SK-N-DZ (cell line): ENCODE data around the gene PRDM16.

Experiments
- DNase-seq: peaks from one replicate; pipeline ENCODE4 v3.0.0-alpha.2; 2015; ENCODE audit warnings: low spot score

Gene PRDM16

GRCh38 chr1:3204725-3205124, 135.7 kb downstream of the PRDM16 start:
- DNase-seq: no peak

DNA sequence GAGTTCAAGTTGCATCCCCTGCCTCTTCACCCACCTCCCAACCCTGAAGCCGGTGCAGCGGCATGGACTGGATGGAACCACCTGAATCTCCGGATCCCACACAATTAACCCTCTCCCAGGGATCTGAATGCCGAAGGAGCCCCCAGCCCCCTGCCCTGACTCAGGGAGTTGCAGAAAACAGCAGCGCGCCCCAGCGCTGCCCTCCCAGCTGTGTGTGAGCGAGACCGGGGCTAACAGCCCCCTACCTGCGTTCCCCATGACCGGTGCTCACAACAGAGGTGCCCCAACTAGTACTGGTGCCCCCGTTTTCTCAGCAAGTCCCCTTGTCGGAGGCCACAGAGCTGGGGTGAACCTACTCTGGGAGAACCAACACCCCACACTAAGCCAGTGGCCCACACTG, 136.8 kb downstream of the PRDM16 start:
- DNase-seq: no peak

DNA sequence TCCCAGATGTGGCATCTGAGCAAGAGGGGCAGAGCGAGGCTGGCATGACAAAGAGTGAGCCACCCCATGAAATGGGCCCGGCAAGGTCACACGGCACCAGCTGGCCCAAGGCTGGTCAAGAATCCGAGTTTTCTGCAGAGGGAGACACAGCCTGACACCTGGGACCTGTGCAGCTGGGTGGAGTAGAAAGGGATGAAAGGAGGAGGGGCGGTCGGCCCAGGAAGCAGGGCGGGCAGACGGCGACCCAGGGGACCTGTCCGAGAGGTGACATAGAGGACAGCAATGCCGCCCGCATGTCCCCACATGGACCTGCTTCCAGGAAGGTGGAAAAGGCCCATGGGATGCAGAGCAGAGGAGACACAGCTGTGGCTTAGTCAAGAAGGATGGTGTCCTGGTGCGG, 137.7 kb downstream of the PRDM16 start:
- no peak for DNase-seq

- no peak for DNase-seq
These were observed 138.3 kb downstream of the PRDM16 start for GRCh38 chr1:3207217-3207848.

GRCh38 chr1:3208819-3209200, 139.8 kb downstream of the PRDM16 start:
- no peak for DNase-seq

- no peak for DNase-seq
These were observed 140.2 kb downstream of the PRDM16 start for GRCh38 chr1:3209201-3209600.

DNA sequence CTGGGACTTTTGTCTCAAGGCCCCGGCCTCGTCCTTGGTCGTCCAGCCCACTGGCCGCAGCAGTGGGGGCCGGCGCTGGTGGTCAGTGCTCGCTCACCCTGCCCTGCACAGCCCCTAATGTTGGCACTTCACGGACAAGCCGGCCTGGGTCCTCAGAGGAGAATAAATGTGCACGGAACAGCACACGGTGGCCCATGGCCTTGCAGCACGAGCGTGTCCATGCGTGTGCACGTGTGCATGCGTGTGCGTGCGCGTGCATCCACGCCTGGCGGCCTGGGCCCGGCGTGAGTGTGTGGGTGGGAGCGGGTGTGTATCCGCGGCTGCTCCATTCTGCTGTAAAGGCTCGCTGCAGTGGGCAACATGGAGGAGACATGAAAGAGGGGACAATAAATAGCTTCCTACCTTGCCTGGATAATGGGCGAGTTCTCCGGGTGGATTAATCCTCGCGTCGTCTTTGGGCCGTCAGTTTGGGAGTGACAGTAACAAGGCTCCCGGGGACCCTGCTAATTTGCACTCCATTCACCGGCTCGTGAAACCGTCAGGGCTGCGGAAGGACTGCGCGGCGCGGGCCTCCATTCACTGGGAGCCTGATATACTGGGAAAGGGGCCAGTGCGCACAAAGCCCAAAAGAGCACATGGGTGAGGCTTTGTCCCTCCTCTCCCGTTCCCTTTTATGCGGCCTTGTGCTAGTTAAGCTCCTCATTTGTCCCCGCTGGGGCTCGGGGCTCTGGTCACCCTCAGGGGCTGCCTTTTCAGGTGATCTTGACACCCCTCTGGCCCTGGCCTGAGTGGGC, 142.8 kb downstream of the PRDM16 start:
- DNase-seq: no peak

GRCh38 chr1:3212453-3213355, 143.7 kb downstream of the PRDM16 start:
- DNase-seq: no peak

DNA sequence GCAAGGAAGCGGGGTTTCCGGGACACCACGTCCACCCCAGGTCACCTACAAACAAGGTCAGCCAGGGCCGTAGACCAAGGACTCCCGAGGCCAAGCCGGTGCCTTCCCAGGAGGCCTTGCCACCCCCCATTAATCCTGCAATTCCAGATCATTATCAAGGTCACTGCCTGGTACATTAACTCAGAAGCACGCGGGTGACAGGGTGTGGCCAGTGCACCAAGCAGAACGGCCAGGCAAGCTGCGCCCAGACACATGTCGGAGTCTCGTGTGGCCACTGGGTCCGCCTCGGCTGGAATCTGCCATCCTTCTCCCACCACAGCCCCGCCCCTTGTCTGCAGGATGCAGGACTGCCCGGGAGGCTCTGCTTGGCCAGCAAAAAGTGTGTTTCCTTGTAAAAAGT, 144.7 kb downstream of the PRDM16 start:
- DNase-seq: no peak

GRCh38 chr1:3215198-3216014, 146.4 kb downstream of the PRDM16 start:
- no peak for DNase-seq

DNA sequence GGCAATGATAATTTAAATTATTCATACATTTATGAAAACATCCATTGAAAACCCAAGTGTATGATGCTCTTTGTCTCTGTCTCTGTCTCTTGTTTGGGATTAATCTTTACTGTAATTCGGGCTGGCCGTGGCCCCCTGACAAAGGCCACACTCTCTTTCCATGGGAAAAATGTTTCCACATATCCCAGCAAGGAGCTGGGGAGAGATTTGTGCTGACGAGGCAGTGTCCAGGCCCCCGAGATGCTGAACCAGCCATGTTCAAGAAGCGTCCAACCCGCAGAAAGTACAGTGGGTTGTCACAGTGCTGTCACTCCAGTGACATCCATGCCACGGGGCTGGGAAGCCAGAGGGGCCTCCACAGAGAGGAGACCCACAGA, 147.0 kb downstream of the PRDM16 start:
- no peak for DNase-seq

DNA sequence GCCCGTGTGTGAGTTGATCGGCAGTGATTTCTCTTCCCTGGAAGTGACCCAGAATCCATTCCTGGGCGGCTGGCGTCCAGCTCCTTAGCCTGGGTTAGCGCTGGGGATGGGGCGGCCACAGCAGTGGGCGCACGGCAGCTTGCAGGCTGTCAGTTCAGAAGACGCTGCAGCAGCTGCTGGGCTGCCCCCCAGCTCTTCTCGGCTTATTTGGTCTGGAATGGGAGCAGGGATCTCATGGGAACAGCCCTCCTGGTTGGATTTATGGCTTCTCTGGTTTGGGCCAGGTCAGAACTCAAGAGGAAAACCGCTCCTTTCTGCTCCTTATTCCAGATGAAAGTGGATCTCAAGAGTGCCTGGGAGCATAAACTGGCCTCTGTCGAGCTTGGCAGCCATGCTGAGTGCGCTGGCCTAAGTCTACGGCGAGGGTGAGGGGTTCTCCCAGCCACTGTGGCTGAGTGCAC, 148.2 kb downstream of the PRDM16 start:
- no peak for DNase-seq

DNA sequence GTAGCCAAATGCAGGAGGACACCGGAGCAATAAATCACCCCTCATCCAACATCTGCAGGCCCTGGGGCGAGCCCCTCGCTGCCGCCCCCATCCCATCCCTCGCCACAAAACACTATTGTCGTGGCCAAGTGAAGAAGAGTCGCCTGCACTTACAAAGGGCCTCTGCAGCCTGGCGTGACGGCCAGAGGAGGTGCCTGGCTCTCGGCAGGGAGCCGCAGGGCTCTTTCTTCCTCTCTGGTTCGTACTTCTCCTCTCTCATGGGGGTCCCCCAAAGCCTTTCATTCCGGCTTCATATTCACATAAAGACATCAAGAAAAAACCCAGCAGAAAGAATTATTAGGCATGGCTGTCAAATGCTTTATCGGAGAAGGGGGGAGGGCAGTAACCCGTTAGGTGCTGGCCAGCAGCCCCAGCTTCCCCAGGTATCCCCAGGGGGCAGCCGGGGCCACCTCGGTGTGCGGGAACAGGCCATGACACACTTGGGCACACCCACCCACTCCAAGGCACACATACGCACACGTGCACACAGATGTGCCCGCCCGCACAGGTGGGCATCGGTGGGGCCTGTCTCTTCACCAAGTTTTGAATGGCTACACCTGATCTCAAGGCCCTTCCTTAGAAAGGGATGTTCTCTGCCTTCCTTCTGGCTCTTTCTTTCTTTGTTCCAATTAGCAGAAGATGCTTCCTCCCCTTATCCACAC, 149.1 kb downstream of the PRDM16 start:
- no peak for DNase-seq

DNA sequence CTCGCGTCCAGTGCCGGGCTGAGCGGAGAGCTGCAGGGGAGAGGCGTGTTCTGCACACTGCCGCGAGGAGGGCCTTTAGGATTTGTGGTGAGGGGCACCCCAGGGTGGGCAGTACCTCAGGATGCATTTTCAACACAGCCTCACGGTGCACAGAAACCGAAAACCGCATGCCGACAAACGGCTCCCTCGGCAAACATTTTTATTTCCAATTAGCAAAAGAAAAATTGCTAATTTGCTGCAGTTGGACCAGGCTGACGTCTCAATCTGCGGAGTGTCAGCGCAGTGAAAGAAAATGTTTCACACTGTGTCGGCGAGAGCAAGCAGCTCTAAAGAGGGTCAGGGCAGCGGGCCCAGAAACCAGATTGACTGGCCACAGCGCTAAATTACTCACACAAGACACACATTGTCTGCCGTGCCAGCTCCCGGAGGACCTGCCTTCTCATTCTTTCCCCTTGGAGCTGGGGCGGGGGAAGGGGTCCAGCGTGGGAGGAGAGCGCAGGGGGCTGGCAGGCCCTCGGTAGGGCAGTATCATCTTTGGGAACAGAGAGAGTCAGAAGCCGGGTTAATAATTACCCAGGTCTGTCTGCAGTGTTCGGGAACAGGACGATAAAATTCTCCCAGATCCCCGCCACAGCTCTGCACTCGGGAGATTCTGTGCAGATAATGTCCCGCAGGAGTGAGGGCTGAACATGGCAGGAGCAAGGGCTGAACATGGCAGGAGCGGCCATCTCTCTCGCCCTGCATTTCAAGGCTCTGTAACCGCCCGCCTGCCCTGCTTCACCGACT, 150.2 kb downstream of the PRDM16 start:
- no peak for DNase-seq

GRCh38 chr1:3219791-3220467, 150.9 kb downstream of the PRDM16 start:
- DNase-seq: no peak

GRCh38 chr1:3221112-3222041, 152.4 kb downstream of the PRDM16 start:
- DNase-seq: no peak

DNA sequence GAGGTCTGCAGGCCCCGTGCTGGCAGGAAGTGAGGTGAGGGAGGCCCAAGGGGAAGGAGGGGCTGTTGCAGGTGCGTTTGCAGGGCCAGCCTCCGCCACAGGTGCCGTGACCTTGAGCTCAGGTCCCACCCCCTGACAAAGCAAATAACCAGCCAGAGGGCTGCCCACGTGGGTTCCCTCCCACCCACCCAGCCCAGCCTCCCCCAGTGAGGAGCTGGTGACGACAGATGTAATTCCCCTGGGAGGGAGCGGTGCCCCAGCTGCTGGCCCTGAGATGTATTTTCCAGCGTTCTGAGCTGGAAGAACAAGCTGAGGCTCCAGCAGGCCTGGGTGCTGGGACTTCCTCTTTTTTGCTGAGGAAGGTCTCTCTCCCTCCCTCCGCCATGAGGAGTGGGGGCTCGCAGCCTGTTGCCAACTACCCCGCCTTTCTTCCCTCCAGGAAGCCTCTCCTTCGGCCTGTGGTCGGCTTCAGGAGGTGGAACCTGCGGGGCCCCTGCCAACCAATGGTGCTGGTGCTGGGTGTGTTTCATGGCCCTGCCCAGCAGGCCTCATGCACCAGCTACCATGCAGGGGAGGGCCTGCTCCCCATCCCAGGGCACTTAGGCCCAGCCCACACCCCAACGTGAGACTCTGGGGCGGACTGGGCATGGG, 153.2 kb downstream of the PRDM16 start:
- no peak for DNase-seq

GRCh38 chr1:3225661-3226060, 156.7 kb downstream of the PRDM16 start:
- DNase-seq: no peak
